Gastroesophageal sphincter (tissue), 3 donors: ENCODE measurements around the gene HPS3.

Experiments used
- CTCF ChIP-seq, 4 experiments: fragments of 200-600 bp in 2 of 4; fragments of 450-650 bp in 2 of 4; sonication (generic) in 1 of 4; IDR thresholded peaks; one replicate each; pipeline ENCODE4 v1.5.1; 2017 to 2019; ENCODE audit warnings: antibody characterized with exemption in 4 of 4, mild to moderate bottlenecking in 2 of 4, moderate library complexity in 2 of 4
- POLR2A ChIP-seq, 2 donors: fragments of 450-650 bp; IDR thresholded peaks; one replicate each; pipeline ENCODE4 v1.6.1; 2017; ENCODE audit warnings: antibody characterized with exemption in 2 of 2, mild to moderate bottlenecking in 2 of 2, moderate library complexity in 1 of 2

- TF ChIP-seq CTCF (IDR thresholded peaks at IDR 0.05) (no peak), POLR2A (IDR thresholded peaks at IDR 0.05) (no peak)
Observed at GRCh38 chr3:149145356-149145755, 15.9 kb downstream of the HPS3 start.
